ENCODE data around the gene FGD3. TPM values are rescaled to one million over a fixed set of nuclear protein-coding genes. Genes with fewer than 3 reads are reported as not detected.
A peak's percentile ranks its signal among the peaks of the same experiment; 100 is the strongest.

Gene FGD3
- total RNA-seq, 2 experiments from 2014 or later = 91.0 to 95.7 TPM

- Mint-ChIP-seq H3K36me3 (ENCODE audit: low read depth) (peaks cover 90% of the 10 kb centered on the region), H3K27ac (peak overlapping the region; percentile 83), H3K9me3 (no peaks in the 10 kb centered on the region), H3K4me3 (peak overlapping the region; percentile 42), H3K27me3 (no peaks in the 10 kb centered on the region), H3K4me1 (ENCODE audit: low read depth) (peaks cover 83% of the 10 kb centered on the region)
- H3K4me1 ChIP-seq (ENCODE audit: insufficient read depth, low read length) = peaks cover 69% of the 10 kb centered on the region
- ChIA-PET CTCF (no interaction called here), POLR2A (interaction anchor here (1.0 to 2.4 kb wide), 6 partner anchors 10 to 43 kb away, joined by 3 to 12 read pairs (median 4); partner anchors contain the start of gene CARD19)
- intact Hi-C loops (cut with DNase I, micrococcal nuclease) = no loop called here
- peaks cover 54% of the 10 kb centered on the region for H3K36me3 ChIP-seq (ENCODE audit: insufficient read depth, low read length)
- peak overlapping the region in 1 of 2 donors; percentile 9 for H3K27ac ChIP-seq (ENCODE audit: low read depth in 1 of 2, low read length in 2 of 2)
- no peak overlapping the region for H3K4me3 ChIP-seq (ENCODE audit: low read length)
- H3K9me3 ChIP-seq (ENCODE audit: control insufficient read depth in 1 of 2, insufficient read depth in 1 of 2, low read length in 2 of 2) = no peaks in the 10 kb centered on the region
- TF ChIP-seq CTCF (IDR thresholded peaks at IDR 0.05) = no peak
- DNase-seq (peak in 4 of 14 experiments; percentile 22 to 55 (median 36)), ATAC-seq (ENCODE audit: poor library complexity) (peak; percentile 71)
- no peaks in the 10 kb centered on the region for H3K27me3 ChIP-seq (ENCODE audit: control insufficient read depth in 1 of 2, insufficient read depth in 2 of 2, low read length in 2 of 2)
These were observed 124.1 kb downstream of the FGD3 start for GRCh38 chr9:93071464-93071863.

GRCh38 chr9:93072383-93072795, 125.1 kb downstream of the FGD3 start:
- Histone ChIP-seq H3K36me3 (ENCODE audit: insufficient read depth, low read length) (peaks cover 63% of the 10 kb centered on the region), H3K27ac (ENCODE audit: low read depth in 1 of 2, low read length in 2 of 2) (peak overlapping the region in 1 of 2 donors; percentile 9), H3K27me3 (ENCODE audit: control insufficient read depth in 1 of 2, insufficient read depth in 2 of 2, low read length in 2 of 2) (no peaks in the 10 kb centered on the region), H3K9me3 (ENCODE audit: control insufficient read depth in 1 of 2, insufficient read depth in 1 of 2, low read length in 2 of 2) (no peaks in the 10 kb centered on the region), H3K4me3 (ENCODE audit: low read length) (no peak overlapping the region), H3K4me1 (ENCODE audit: insufficient read depth, low read length) (peaks cover 76% of the 10 kb centered on the region)
- peaks cover 91% of the 10 kb centered on the region for H3K36me3 Mint-ChIP-seq (ENCODE audit: low read depth)
- CTCF ChIA-PET = interaction anchor here (0.7 kb wide), 1 partner anchor 58 kb away, joined by 4 read pairs; no protein-coding TSS in a partner anchor
- intact Hi-C loops (cut with DNase I, micrococcal nuclease) = no loop called here
- ATAC-seq (ENCODE audit: poor library complexity) (peak; percentile 48), DNase-seq (peak in 5 of 14 experiments; percentile 23 to 70 (median 52))
- H3K4me1 Mint-ChIP-seq (ENCODE audit: low read depth) = peaks cover 83% of the 10 kb centered on the region
- POLR2A ChIA-PET = interaction anchor here (1.0 to 2.4 kb wide), 4 partner anchors 9 to 44 kb away, joined by 3 to 12 read pairs (median 8); partner anchors contain the start of gene CARD19
- no peak for TF ChIP-seq CTCF (IDR thresholded peaks at IDR 0.05)
- H3K9me3 Mint-ChIP-seq = no peaks in the 10 kb centered on the region
- H3K27me3 Mint-ChIP-seq = no peaks in the 10 kb centered on the region
- peak overlapping the region; percentile 80 for H3K27ac Mint-ChIP-seq
- peak overlapping the region; percentile 60 for H3K4me3 Mint-ChIP-seq

- peaks cover 57% of the 10 kb centered on the region for H3K4me1 Mint-ChIP-seq (ENCODE audit: low read depth)
- no peak overlapping the region for H3K27ac ChIP-seq (ENCODE audit: low read depth in 1 of 2, low read length in 2 of 2)
- H3K36me3 ChIP-seq (ENCODE audit: insufficient read depth, low read length) = peaks cover 74% of the 10 kb centered on the region
- peak overlapping the region; percentile 68 for H3K27ac Mint-ChIP-seq
- POLR2A ChIA-PET = interaction anchor here (0.8 to 2.9 kb wide), 5 partner anchors 8 to 48 kb away, joined by 3 to 14 read pairs (median 5); no protein-coding TSS in a partner anchor
- H3K27me3 ChIP-seq (ENCODE audit: control insufficient read depth in 1 of 2, insufficient read depth in 2 of 2, low read length in 2 of 2) = no peaks in the 10 kb centered on the region
- ATAC-seq (ENCODE audit: poor library complexity) (no peak), DNase-seq (no peak)
- peaks cover 63% of the 10 kb centered on the region for H3K4me1 ChIP-seq (ENCODE audit: insufficient read depth, low read length)
- no peaks in the 10 kb centered on the region for H3K9me3 Mint-ChIP-seq
- TF ChIP-seq CTCF (IDR thresholded peaks at IDR 0.05) = no peak
- peaks cover 84% of the 10 kb centered on the region for H3K36me3 Mint-ChIP-seq (ENCODE audit: low read depth)
- no peak overlapping the region for H3K4me3 Mint-ChIP-seq
- intact Hi-C loops (cut with DNase I, micrococcal nuclease) = no loop called here
- CTCF ChIA-PET = no interaction called here
- H3K4me3 ChIP-seq (ENCODE audit: low read length) = no peak overlapping the region
- no peaks in the 10 kb centered on the region for H3K27me3 Mint-ChIP-seq
- no peaks in the 10 kb centered on the region for H3K9me3 ChIP-seq (ENCODE audit: control insufficient read depth in 1 of 2, insufficient read depth in 1 of 2, low read length in 2 of 2)
These were observed 128.9 kb downstream of the FGD3 start for GRCh38 chr9:93076101-93076791.
